Measurements from ENCODE around the gene FUCA2. TPM values are rescaled to one million over a fixed set of nuclear protein-coding genes. Genes with fewer than 3 reads are reported as not detected.
A peak's percentile ranks its signal among the peaks of the same experiment; 100 is the strongest.

FUCA2 gene
- total RNA-seq, 1 experiment from 2014 or later, result 48.5 TPM

DNA sequence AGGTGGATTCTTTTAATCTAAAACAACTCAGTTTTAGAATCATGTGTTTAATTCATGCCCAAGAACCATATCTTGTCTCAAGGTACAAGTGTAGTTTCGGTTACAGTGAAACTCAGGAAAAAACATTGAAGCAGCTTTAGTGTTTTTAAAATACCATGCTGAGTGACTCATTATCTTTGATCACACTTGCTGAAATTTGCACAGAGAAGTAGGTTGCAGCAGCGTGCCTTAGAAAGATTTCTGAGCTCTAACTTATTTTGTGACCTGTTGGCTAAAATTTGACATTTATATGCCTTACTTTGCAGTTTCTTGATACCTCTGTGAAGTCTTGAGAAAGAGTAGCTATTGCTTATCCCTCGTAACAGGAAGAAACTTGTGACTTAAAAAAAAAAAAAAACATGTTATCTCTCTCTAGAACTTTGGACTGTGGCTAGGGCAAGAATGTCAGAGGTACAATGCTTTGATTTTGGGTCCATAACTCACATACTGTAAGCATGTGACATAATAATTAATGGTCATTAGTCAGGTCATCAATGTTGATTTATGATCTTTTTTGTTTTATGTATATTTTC lies 34.5 kb upstream of the FUCA2 start (continued):
- TF ChIP-seq, protein P1, sequence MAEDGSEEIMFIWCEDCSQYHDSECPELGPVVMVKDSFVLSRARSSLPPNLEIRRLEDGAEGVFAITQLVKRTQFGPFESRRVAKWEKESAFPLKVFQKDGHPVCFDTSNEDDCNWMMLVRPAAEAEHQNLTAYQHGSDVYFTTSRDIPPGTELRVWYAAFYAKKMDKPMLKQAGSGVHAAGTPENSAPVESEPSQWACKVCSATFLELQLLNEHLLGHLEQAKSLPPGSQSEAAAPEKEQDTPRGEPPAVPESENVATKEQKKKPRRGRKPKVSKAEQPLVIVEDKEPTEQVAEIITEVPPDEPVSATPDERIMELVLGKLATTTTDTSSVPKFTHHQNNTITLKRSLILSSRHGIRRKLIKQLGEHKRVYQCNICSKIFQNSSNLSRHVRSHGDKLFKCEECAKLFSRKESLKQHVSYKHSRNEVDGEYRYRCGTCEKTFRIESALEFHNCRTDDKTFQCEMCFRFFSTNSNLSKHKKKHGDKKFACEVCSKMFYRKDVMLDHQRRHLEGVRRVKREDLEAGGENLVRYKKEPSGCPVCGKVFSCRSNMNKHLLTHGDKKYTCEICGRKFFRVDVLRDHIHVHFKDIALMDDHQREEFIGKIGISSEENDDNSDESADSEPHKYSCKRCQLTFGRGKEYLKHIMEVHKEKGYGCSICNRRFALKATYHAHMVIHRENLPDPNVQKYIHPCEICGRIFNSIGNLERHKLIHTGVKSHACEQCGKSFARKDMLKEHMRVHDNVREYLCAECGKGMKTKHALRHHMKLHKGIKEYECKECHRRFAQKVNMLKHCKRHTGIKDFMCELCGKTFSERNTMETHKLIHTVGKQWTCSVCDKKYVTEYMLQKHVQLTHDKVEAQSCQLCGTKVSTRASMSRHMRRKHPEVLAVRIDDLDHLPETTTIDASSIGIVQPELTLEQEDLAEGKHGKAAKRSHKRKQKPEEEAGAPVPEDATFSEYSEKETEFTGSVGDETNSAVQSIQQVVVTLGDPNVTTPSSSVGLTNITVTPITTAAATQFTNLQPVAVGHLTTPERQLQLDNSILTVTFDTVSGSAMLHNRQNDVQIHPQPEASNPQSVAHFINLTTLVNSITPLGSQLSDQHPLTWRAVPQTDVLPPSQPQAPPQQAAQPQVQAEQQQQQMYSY (CRISPR knock-in tag; IDR thresholded peaks at IDR 0.05), result no peak
- TF ChIP-seq NR2C2 (CRISPR knock-in tag; IDR thresholded peaks at IDR 0.05), result no peak
- TF ChIP-seq, protein P2, sequence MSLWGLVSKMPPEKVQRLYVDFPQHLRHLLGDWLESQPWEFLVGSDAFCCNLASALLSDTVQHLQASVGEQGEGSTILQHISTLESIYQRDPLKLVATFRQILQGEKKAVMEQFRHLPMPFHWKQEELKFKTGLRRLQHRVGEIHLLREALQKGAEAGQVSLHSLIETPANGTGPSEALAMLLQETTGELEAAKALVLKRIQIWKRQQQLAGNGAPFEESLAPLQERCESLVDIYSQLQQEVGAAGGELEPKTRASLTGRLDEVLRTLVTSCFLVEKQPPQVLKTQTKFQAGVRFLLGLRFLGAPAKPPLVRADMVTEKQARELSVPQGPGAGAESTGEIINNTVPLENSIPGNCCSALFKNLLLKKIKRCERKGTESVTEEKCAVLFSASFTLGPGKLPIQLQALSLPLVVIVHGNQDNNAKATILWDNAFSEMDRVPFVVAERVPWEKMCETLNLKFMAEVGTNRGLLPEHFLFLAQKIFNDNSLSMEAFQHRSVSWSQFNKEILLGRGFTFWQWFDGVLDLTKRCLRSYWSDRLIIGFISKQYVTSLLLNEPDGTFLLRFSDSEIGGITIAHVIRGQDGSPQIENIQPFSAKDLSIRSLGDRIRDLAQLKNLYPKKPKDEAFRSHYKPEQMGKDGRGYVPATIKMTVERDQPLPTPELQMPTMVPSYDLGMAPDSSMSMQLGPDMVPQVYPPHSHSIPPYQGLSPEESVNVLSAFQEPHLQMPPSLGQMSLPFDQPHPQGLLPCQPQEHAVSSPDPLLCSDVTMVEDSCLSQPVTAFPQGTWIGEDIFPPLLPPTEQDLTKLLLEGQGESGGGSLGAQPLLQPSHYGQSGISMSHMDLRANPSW (CRISPR knock-in tag; conservative IDR thresholded peaks at IDR 0.05; ENCODE audit: low read depth), result no peak
- no peak for TF ChIP-seq GRHL2 (CRISPR knock-in tag; IDR thresholded peaks at IDR 0.05; ENCODE audit: insufficient replicate concordance, severe bottlenecking)
- TF ChIP-seq, protein P3, sequence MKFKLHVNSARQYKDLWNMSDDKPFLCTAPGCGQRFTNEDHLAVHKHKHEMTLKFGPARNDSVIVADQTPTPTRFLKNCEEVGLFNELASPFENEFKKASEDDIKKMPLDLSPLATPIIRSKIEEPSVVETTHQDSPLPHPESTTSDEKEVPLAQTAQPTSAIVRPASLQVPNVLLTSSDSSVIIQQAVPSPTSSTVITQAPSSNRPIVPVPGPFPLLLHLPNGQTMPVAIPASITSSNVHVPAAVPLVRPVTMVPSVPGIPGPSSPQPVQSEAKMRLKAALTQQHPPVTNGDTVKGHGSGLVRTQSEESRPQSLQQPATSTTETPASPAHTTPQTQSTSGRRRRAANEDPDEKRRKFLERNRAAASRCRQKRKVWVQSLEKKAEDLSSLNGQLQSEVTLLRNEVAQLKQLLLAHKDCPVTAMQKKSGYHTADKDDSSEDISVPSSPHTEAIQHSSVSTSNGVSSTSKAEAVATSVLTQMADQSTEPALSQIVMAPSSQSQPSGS (CRISPR knock-in tag; IDR thresholded peaks at IDR 0.05; ENCODE audit: borderline replicate concordance, low read depth), result no peak
- no peak for TF ChIP-seq ZNF671 (CRISPR knock-in tag; IDR thresholded peaks at IDR 0.05)
- no peak for TF ChIP-seq ZNF396 (CRISPR knock-in tag; IDR thresholded peaks at IDR 0.05; ENCODE audit: borderline replicate concordance)

DNA sequence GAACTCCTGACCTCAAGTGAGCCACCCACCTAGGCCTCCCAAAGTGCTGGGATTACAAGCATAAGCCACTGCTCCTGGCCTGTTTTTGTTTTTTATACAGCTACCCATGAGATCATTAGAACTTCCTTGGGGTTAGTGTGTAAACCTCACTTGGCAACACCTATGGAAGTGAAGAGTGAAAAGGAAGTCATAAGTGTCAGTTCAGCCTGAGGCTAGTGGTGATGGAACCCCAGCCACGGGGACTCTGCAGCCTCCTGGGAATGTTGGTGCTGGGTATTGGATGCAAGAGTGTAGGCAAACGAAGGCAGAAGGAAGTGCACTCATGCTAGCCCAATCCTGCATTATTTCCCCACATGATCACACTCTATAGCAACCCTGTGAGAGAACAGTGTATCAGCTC lies 33.6 kb upstream of the FUCA2 start:
- ATAC-seq (no peak), DNase-seq (ENCODE audit: low spot score) (no peak)
- Mint-ChIP-seq H3K27me3 (ENCODE audit: low read depth) (no peaks in the 10 kb centered on the region; the same call in 1 of the 2 replicates), H3K4me1 (peaks cover 5% of the 10 kb centered on the region), H3K27ac (peak overlapping the region; percentile 51; the same call in 1 of the 2 replicates), H3K9me3 (no peaks in the 10 kb centered on the region), H3K36me3 (no peaks in the 10 kb centered on the region), H3K4me3 (no peak overlapping the region)
- ChIA-PET CTCF (no interaction called here), POLR2A (no interaction called here)
- TF ChIP-seq MYBL2 (CRISPR knock-in tag; IDR thresholded peaks at IDR 0.05) (no peak), ESRRA (CRISPR knock-in tag; IDR thresholded peaks at IDR 0.05; ENCODE audit: borderline replicate concordance) (no peak), HMGA2 (CRISPR knock-in tag; IDR thresholded peaks at IDR 0.05) (no peak), ETV6 (CRISPR knock-in tag; IDR thresholded peaks at IDR 0.05) (no peak), ZNF219 (CRISPR knock-in tag; IDR thresholded peaks at IDR 0.05; ENCODE audit: borderline replicate concordance) (no peak), EMX1 (CRISPR knock-in tag; IDR thresholded peaks at IDR 0.05) (no peak), NFYB (CRISPR knock-in tag; conservative IDR thresholded peaks at IDR 0.05; ENCODE audit: low read depth) (no peak)
- TF ChIP-seq, protein P4, sequence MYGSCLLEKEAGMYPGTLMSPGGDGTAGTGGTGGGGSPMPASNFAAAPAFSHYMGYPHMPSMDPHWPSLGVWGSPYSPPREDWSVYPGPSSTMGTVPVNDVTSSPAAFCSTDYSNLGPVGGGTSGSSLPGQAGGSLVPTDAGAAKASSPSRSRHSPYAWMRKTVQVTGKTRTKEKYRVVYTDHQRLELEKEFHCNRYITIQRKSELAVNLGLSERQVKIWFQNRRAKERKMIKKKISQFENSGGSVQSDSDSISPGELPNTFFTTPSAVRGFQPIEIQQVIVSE (CRISPR knock-in tag; IDR thresholded peaks at IDR 0.05; ENCODE audit: borderline replicate concordance), result no peak
- TF ChIP-seq, protein P5, sequence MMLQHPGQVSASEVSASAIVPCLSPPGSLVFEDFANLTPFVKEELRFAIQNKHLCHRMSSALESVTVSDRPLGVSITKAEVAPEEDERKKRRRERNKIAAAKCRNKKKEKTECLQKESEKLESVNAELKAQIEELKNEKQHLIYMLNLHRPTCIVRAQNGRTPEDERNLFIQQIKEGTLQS (CRISPR knock-in tag; conservative IDR thresholded peaks at IDR 0.05), result no peak
- TF ChIP-seq, protein P6, sequence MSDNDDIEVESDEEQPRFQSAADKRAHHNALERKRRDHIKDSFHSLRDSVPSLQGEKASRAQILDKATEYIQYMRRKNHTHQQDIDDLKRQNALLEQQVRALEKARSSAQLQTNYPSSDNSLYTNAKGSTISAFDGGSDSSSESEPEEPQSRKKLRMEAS (CRISPR knock-in tag; IDR thresholded peaks at IDR 0.05), result no peak
- TF ChIP-seq, protein P7, sequence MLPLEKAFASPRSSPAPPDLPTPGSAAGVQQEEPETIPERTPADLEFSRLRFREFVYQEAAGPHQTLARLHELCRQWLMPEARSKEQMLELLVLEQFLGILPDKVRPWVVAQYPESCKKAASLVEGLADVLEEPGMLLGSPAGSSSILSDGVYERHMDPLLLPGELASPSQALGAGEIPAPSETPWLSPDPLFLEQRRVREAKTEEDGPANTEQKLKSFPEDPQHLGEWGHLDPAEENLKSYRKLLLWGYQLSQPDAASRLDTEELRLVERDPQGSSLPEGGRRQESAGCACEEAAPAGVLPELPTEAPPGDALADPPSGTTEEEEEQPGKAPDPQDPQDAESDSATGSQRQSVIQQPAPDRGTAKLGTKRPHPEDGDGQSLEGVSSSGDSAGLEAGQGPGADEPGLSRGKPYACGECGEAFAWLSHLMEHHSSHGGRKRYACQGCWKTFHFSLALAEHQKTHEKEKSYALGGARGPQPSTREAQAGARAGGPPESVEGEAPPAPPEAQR (CRISPR knock-in tag; IDR thresholded peaks at IDR 0.05), result no peak

Measured in WTC11 (cell line).